Left cardiac atrium (tissue), 4 donors: ENCODE measurements around the gene MYBPH. TPM values are rescaled to one million over a fixed set of nuclear protein-coding genes. Genes with fewer than 3 reads are reported as not detected.
A peak's percentile ranks its signal among the peaks of the same experiment; 100 is the strongest.

Experiments
- ATAC-seq, 2 donors: fragments of 200-7000 bp; cut with Tn5 transposase; one replicate each; pipeline ENCODE4 v1.9.1; 2020; ENCODE audit warnings: mild to moderate bottlenecking in 2 of 2, moderate library complexity in 2 of 2
- DNase-seq: peaks from one replicate; pipeline ENCODE4 v3.0.0-alpha.2; 2020
- intact Hi-C, 2 donors: fragments of 100-400 bp; cut with DNase I; formaldehyde crosslinking; loops; one replicate each; pipeline versions ENCODE4 v1.14.1 to v1.15.1; 2022 to 2023
- long read RNA-seq: library from polyadenylated mRNA; unstranded; transcript quantifications from one replicate; pipeline ENCODE4 v2.0.0, GENCODE V29; 2021
- total RNA-seq, 2 donors: library from RNA; stranded (reverse); fragmentation: NEBNext Ultra II Directional; extraction: Animal tissue kit (Norgen Biotek cat#: 25700); gene quantifications; one replicate each; pipeline ENCODE4 v1.2.1, GENCODE V29; 2021
- donor health status: DM: no; HTN: yes; CAD: no.
- donor health status: DM: no; HTN: yes; CAD: no; lungs with severe emphysema.
- donor health status: DM: yes; HTN: yes; CAD: no.
- donor health status: Dilated cardiomyopathy.

The MYBPH gene
- total RNA-seq, result not detected
- long read RNA-seq, result 0 reads

- intact Hi-C loops, result no loop called here
- ATAC-seq, result no peak
- DNase-seq, result no peak
Measured at GRCh38 chr1:203175237-203175826, at the start of gene MYBPH. Gene MYBPH, minus strand, starts transcription at chr1:203175826. Its CDS starts 71 bp downstream, at chr1:203175755.

GRCh38 chr1:203225071-203225470, 49.4 kb upstream of the MYBPH start:
- intact Hi-C loops, result no loop called here
- no peak for DNase-seq
- no peak for ATAC-seq

GRCh38 chr1:203223012-203223775, 47.6 kb upstream of the MYBPH start:
- ATAC-seq (no peak), DNase-seq (no peak)
- intact Hi-C loops, result no loop called here

- DNase-seq, result no peak
- no peak for ATAC-seq
- intact Hi-C loops, result loop anchor here (2.0 to 5.0 kb wide), 4 partner anchors 48 to 178 kb away; no protein-coding TSS in a partner anchor
Measured at GRCh38 chr1:203219934-203220333, 44.3 kb upstream of the MYBPH start.

GRCh38 chr1:203219171-203219570, 43.5 kb upstream of the MYBPH start:
- no peak for DNase-seq
- intact Hi-C loops, result loop anchor here (2.0 to 5.0 kb wide), 4 partner anchors 47 to 177 kb away; no protein-coding TSS in a partner anchor
- no peak for ATAC-seq

- no peak for DNase-seq
- no peak for ATAC-seq
Measured at GRCh38 chr1:203217668-203218067, 42.0 kb upstream of the MYBPH start.

GRCh38 chr1:203217139-203217655, 41.6 kb upstream of the MYBPH start:
- intact Hi-C loops, result loop anchor here (5.0 kb wide), 3 partner anchors 45 to 175 kb away; no protein-coding TSS in a partner anchor
- ATAC-seq, result no peak

More at GRCh38 chr1:203217668-203218067, 42.0 kb upstream of the MYBPH start:
- intact Hi-C loops, result loop anchor here (2.0 to 5.0 kb wide), 4 partner anchors 45 to 175 kb away; no protein-coding TSS in a partner anchor

GRCh38 chr1:203216274-203217138, 40.9 kb upstream of the MYBPH start:
- DNase-seq (peak; percentile 42), ATAC-seq (peak; percentile 81 to 82)
- intact Hi-C loops, result loop anchor here (1.0 to 5.0 kb wide), 4 partner anchors 44 to 177 kb away; no protein-coding TSS in a partner anchor

More at GRCh38 chr1:203217139-203217655, 41.6 kb upstream of the MYBPH start:
- DNase-seq, result no peak

GRCh38 chr1:203215573-203215972, 39.9 kb upstream of the MYBPH start:
- ATAC-seq (no peak), DNase-seq (no peak)
- intact Hi-C loops, result loop anchor here (5.0 kb wide), 3 partner anchors 43 to 173 kb away; no protein-coding TSS in a partner anchor

- no peak for DNase-seq
- ATAC-seq, result no peak
- intact Hi-C loops, result loop anchor here (5.0 kb wide), 3 partner anchors 43 to 173 kb away; no protein-coding TSS in a partner anchor
Measured at GRCh38 chr1:203214871-203215270, 39.2 kb upstream of the MYBPH start.

GRCh38 chr1:203213126-203213525, 37.5 kb upstream of the MYBPH start:
- DNase-seq, result no peak
- no peak for ATAC-seq
- intact Hi-C loops, result no loop called here

- no peak for ATAC-seq
- intact Hi-C loops, result no loop called here
- DNase-seq, result no peak
Measured at GRCh38 chr1:203211812-203212211, 36.2 kb upstream of the MYBPH start.

- intact Hi-C loops, result no loop called here
- DNase-seq (no peak), ATAC-seq (no peak)
Measured at GRCh38 chr1:203210988-203211387, 35.4 kb upstream of the MYBPH start.

- ATAC-seq, result no peak
- no peak for DNase-seq
- intact Hi-C loops, result no loop called here
Measured at GRCh38 chr1:203210350-203210749, 34.7 kb upstream of the MYBPH start.

- ATAC-seq, result no peak
- intact Hi-C loops, result no loop called here
- DNase-seq, result no peak
Measured at GRCh38 chr1:203208181-203208580, 32.6 kb upstream of the MYBPH start.

GRCh38 chr1:203207751-203208150, 32.1 kb upstream of the MYBPH start:
- intact Hi-C loops, result no loop called here
- ATAC-seq (no peak), DNase-seq (no peak)

GRCh38 chr1:203206129-203206687, 30.6 kb upstream of the MYBPH start:
- ATAC-seq (no peak), DNase-seq (no peak)
- intact Hi-C loops, result no loop called here

GRCh38 chr1:203204756-203205155, 29.1 kb upstream of the MYBPH start:
- no peak for DNase-seq
- ATAC-seq, result no peak
- intact Hi-C loops, result no loop called here
